HEK293 (cell line): ENCODE results near the gene PALMD.

Experiments
- CTCF ChIA-PET: fragments of 350-600 bp; formaldehyde crosslinking; extraction: SDS; loops from one replicate; lab custom pipeline; 2021; ENCODE audit warnings: antibody characterized with exemption; lab: Yijun Ruan, JAX
- POLR2A ChIA-PET: fragments of 300-600 bp; formaldehyde crosslinking; extraction: SDS; loops from one replicate; lab custom pipeline; 2020; ENCODE audit warnings: antibody characterized with exemption, inconsistent platforms; lab: Yijun Ruan, JAX
- H3K27ac ChIP-seq: fragments of 200-500 bp; sonication (Bioruptor generic); 2 replicates; pipeline ENCODE4 v1.5.1; 2014; ENCODE audit warnings: low read depth, low read length, control low read depth, inconsistent platforms; ENCODE audit errors: extremely low read depth
- H3K36me3 ChIP-seq, 2 experiments: fragments of 200-500 bp in 1 of 2; sonication (Bioruptor generic) in 1 of 2; 1 replicate in 1 of 2; 2 replicates in 1 of 2; pipeline ENCODE4 v1.5.1; 2014 to 2017; ENCODE audit warnings: inconsistent platforms in 2 of 2, low read length in 2 of 2; ENCODE audit not compliant: control insufficient read depth in 2 of 2, insufficient read depth in 1 of 2
- H3K4me1 ChIP-seq: fragments of 200-500 bp; sonication (Bioruptor generic); 2 replicates; pipeline ENCODE4 v1.5.1; 2014; ENCODE audit warnings: mild to moderate bottlenecking, low read length, inconsistent platforms; ENCODE audit not compliant: control insufficient read depth, insufficient read depth
- H3K4me3 ChIP-seq: 2 replicates; pipeline ENCODE4 v1.5.1; 2011; ENCODE audit warnings: low read depth, mild to moderate bottlenecking, control low read depth, low read length, moderate library complexity
- H3K9me3 ChIP-seq: fragments of 200-500 bp; sonication (Bioruptor generic); 2 replicates; pipeline ENCODE4 v1.5.1; 2014; ENCODE audit warnings: low read depth, low read length, inconsistent platforms; ENCODE audit not compliant: control insufficient read depth, insufficient read depth
- GLI2 ChIP-seq: fragments of 450-650 bp; formaldehyde crosslinking; IDR thresholded peaks from 2 replicates; pipeline ENCODE4; 2017; ENCODE audit warnings: missing biosample characterization, missing genetic modification characterization, low read depth, borderline replicate concordance
- KLF9 ChIP-seq: fragments of 450-650 bp; formaldehyde crosslinking; IDR thresholded peaks from 2 replicates; pipeline ENCODE4 v1.5.1; 2016; ENCODE audit warnings: missing biosample characterization, missing genetic modification characterization, low read depth
- REST ChIP-seq: fragments of 450-650 bp; formaldehyde crosslinking; IDR thresholded peaks from 2 replicates; pipeline ENCODE4 v1.5.1; 2016; ENCODE audit warnings: missing biosample characterization, missing genetic modification characterization
- YY1 ChIP-seq: fragments of 450-650 bp; formaldehyde crosslinking; IDR thresholded peaks from 2 replicates; pipeline ENCODE4 v1.5.1; 2018; ENCODE audit warnings: missing biosample characterization, missing genetic modification characterization
- ZFHX2 ChIP-seq: fragments of 450-650 bp; formaldehyde crosslinking; conservative IDR thresholded peaks from 2 replicates; pipeline ENCODE4 v1.5.1; 2016; ENCODE audit warnings: missing biosample characterization, missing genetic modification characterization
- ZNF211 ChIP-seq: fragments of 450-650 bp; formaldehyde crosslinking; IDR thresholded peaks from 2 replicates; pipeline ENCODE4 v1.5.1; 2016; ENCODE audit warnings: low read depth, missing biosample characterization, missing genetic modification characterization
- ZNF354C ChIP-seq: fragments of 450-650 bp; formaldehyde crosslinking; IDR thresholded peaks from 2 replicates; pipeline ENCODE4 v1.5.1; 2016; ENCODE audit warnings: missing biosample characterization, missing genetic modification characterization, low read depth, borderline replicate concordance
- ZNF426 ChIP-seq: fragments of 450-650 bp; formaldehyde crosslinking; IDR thresholded peaks from 2 replicates; pipeline ENCODE4 v1.5.1; 2017; ENCODE audit warnings: missing biosample characterization, missing genetic modification characterization, mild to moderate bottlenecking, inconsistent platforms, moderate library complexity
- ZNF501 ChIP-seq: fragments of 450-650 bp; formaldehyde crosslinking; IDR thresholded peaks from 2 replicates; pipeline ENCODE4 v1.5.1; 2016; ENCODE audit warnings: missing biosample characterization, missing genetic modification characterization
- ZNF549 ChIP-seq: fragments of 450-650 bp; IDR thresholded peaks from 2 replicates; pipeline ENCODE4 v1.5.1; 2018; ENCODE audit warnings: missing biosample characterization, missing genetic modification characterization, mild to moderate bottlenecking, inconsistent platforms, moderate library complexity
- ZNF600 ChIP-seq: fragments of 450-650 bp; formaldehyde crosslinking; IDR thresholded peaks from 2 replicates; pipeline ENCODE4 v1.5.1; 2016; ENCODE audit warnings: missing biosample characterization, missing genetic modification characterization
- ZNF701 ChIP-seq: fragments of 450-650 bp; formaldehyde crosslinking; IDR thresholded peaks from 2 replicates; pipeline ENCODE4 v1.5.1; 2016; ENCODE audit warnings: missing biosample characterization, missing genetic modification characterization
- TF ChIP-seq, protein P1 (sequence below): fragments of 450-650 bp; formaldehyde crosslinking; IDR thresholded peaks from 2 replicates; pipeline ENCODE4 v1.5.1; 2016; ENCODE audit warnings: missing biosample characterization, missing genetic modification characterization
- TF ChIP-seq, protein P2 (sequence below): fragments of 450-650 bp; IDR thresholded peaks from 2 replicates; pipeline ENCODE4 v1.5.1; 2018; ENCODE audit warnings: missing biosample characterization, missing genetic modification characterization
- TF ChIP-seq, protein P3 (sequence below): fragments of 450-650 bp; formaldehyde crosslinking; IDR thresholded peaks from 2 replicates; pipeline ENCODE4 v1.5.1; 2016; ENCODE audit warnings: missing biosample characterization, missing genetic modification characterization

The PALMD gene

DNA sequence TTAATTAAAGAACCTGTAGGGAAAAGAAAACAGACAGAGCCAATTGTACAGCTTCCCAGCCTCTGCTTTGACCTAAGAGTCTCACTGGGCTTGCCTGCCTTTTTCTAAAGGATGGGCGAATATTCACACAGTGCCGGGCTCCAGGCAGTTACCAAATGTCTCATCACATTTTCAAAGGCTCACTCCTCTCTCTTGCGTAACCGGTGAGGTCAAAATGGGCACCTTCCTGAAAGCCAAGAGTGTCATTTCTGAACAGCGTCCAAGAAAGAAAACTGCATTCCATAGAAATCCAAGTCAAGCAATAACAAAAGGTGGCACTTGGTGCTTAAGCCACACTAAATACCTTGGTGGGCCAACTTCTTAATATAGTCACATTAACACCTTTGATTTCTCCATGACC, 710 bp upstream of the PALMD start:
- ChIA-PET CTCF (interaction anchor here (0.7 to 2.9 kb wide), 3 partner anchors 40 to 470 kb away, joined by 3 to 11 read pairs (median 5); no protein-coding TSS in a partner anchor), POLR2A (no interaction called here)

GRCh38 chr1:99646868-99647267, 955 bp downstream of the PALMD start:
- Histone ChIP-seq H3K27ac (no peak overlapping the region), H3K36me3 (no peaks in the 10 kb centered on the region), H3K4me1 (peaks cover 2% of the 10 kb centered on the region; the same call in 1 of the 2 replicates), H3K9me3 (no peaks in the 10 kb centered on the region), H3K4me3 (no peak overlapping the region)
- ChIA-PET CTCF (interaction anchor here (0.5 to 2.9 kb wide), 6 partner anchors 14 to 599 kb away, joined by 3 to 11 read pairs (median 4); no protein-coding TSS in a partner anchor), POLR2A (no interaction called here)
- TF ChIP-seq YY1 (tag by site-specific recombination): no peak
- no peak for TF ChIP-seq GLI2
- no peak for TF ChIP-seq ZNF701 (tag by site-specific recombination)
- TF ChIP-seq ZNF211 (tag by site-specific recombination): no peak
- no peak for TF ChIP-seq ZFHX2 (tag by site-specific recombination)
- no peak for TF ChIP-seq ZNF501 (tag by site-specific recombination)

More for the DNA sequence above, 710 bp upstream of the PALMD start:
- Histone ChIP-seq H3K36me3 (no peaks in the 10 kb centered on the region), H3K27ac (no peak overlapping the region), H3K4me1 (peaks cover 2% of the 10 kb centered on the region; the same call in 1 of the 2 replicates), H3K9me3 (no peaks in the 10 kb centered on the region), H3K4me3 (no peak overlapping the region)
- TF ChIP-seq ZNF549 (tag by site-specific recombination) (no peak), ZNF354C (tag by site-specific recombination) (no peak), REST (no peak), ZNF426 (no peak), KLF9 (no peak), ZNF600 (tag by site-specific recombination) (no peak)
- TF ChIP-seq, protein P1, sequence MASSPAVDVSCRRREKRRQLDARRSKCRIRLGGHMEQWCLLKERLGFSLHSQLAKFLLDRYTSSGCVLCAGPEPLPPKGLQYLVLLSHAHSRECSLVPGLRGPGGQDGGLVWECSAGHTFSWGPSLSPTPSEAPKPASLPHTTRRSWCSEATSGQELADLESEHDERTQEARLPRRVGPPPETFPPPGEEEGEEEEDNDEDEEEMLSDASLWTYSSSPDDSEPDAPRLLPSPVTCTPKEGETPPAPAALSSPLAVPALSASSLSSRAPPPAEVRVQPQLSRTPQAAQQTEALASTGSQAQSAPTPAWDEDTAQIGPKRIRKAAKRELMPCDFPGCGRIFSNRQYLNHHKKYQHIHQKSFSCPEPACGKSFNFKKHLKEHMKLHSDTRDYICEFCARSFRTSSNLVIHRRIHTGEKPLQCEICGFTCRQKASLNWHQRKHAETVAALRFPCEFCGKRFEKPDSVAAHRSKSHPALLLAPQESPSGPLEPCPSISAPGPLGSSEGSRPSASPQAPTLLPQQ (tag by site-specific recombination): no peak
- TF ChIP-seq, protein P2, sequence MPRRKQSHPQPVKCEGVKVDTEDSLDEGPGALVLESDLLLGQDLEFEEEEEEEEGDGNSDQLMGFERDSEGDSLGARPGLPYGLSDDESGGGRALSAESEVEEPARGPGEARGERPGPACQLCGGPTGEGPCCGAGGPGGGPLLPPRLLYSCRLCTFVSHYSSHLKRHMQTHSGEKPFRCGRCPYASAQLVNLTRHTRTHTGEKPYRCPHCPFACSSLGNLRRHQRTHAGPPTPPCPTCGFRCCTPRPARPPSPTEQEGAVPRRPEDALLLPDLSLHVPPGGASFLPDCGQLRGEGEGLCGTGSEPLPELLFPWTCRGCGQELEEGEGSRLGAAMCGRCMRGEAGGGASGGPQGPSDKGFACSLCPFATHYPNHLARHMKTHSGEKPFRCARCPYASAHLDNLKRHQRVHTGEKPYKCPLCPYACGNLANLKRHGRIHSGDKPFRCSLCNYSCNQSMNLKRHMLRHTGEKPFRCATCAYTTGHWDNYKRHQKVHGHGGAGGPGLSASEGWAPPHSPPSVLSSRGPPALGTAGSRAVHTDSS (tag by site-specific recombination): no peak
- TF ChIP-seq, protein P3, sequence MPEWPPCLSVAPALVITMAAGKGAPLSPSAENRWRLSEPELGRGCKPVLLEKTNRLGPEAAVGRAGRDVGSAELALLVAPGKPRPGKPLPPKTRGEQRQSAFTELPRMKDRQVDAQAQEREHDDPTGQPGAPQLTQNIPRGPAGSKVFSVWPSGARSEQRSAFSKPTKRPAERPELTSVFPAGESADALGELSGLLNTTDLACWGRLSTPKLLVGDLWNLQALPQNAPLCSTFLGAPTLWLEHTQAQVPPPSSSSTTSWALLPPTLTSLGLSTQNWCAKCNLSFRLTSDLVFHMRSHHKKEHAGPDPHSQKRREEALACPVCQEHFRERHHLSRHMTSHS (tag by site-specific recombination): no peak
